ENCODE data around the gene FKBP2. TPM values are rescaled to one million over a fixed set of nuclear protein-coding genes. Genes with fewer than 3 reads are reported as not detected.

FKBP2 gene
- total RNA-seq, 1 experiment from 2014 or later: 57.2 TPM

- TF ChIP-seq ATF6 (CRISPR knock-in tag; IDR thresholded peaks at IDR 0.05) (no peak), GTF2I (CRISPR knock-in tag; conservative IDR thresholded peaks at IDR 0.05) (no peak), RORB (CRISPR knock-in tag; IDR thresholded peaks at IDR 0.05) (no peak), KAT7 (CRISPR knock-in tag; IDR thresholded peaks at IDR 0.05; ENCODE audit: borderline replicate concordance) (no peak), NR3C1 (CRISPR knock-in tag; conservative IDR thresholded peaks at IDR 0.05; ENCODE audit: low read depth) (no peak), TEAD1 (CRISPR knock-in tag; IDR thresholded peaks at IDR 0.05) (no peak), ZNF232 (CRISPR knock-in tag; IDR thresholded peaks at IDR 0.05) (no peak), PRDM15 (CRISPR knock-in tag; IDR thresholded peaks at IDR 0.05) (no peak), CTCF (IDR thresholded peaks at IDR 0.05) (no peak), ATF1 (CRISPR knock-in tag; IDR thresholded peaks at IDR 0.05) (no peak), USF2 (CRISPR knock-in tag; IDR thresholded peaks at IDR 0.05) (0 out of 2 replicates have a peak, but pooled peaks have one; percentile 20), JAZF1 (CRISPR knock-in tag; IDR thresholded peaks at IDR 0.05) (no peak), ZNF317 (CRISPR knock-in tag; IDR thresholded peaks at IDR 0.05; ENCODE audit: borderline replicate concordance, low read depth) (no peak), ZNF423 (CRISPR knock-in tag; IDR thresholded peaks at IDR 0.05) (no peak), PREB (CRISPR knock-in tag; IDR thresholded peaks at IDR 0.05; ENCODE audit: borderline replicate concordance) (no peak), E2F1 (CRISPR knock-in tag; IDR thresholded peaks at IDR 0.05) (no peak), ZSCAN18 (CRISPR knock-in tag; IDR thresholded peaks at IDR 0.05) (no peak), SP1 (CRISPR knock-in tag; conservative IDR thresholded peaks at IDR 0.05) (peak; percentile 75), FOXK1 (CRISPR knock-in tag; IDR thresholded peaks at IDR 0.05) (0 out of 2 replicates have a peak, but pooled peaks have one; percentile 14), MYBL2 (CRISPR knock-in tag; IDR thresholded peaks at IDR 0.05) (no peak)
Observed at GRCh38 chr11:64246871-64247728, 6.2 kb downstream of the FKBP2 start, which contains the start of gene PPP1R14B (continued).

Data from WTC11 (cell line).